NAMALWA (cell line): ENCODE data around the gene OPN1MW2.
"Not testable (repeated sequence)": the region's sequence is repeated elsewhere in the genome, so short reads cannot be mapped to it uniquely, and the experiment has no call there.

Experiments
- DNase-seq: peaks from one replicate; pipeline ENCODE4 v3.0.0-alpha.2; 2015; ENCODE audit warnings: low spot score

Gene OPN1MW2

GRCh38 chrX:154219456-154219855 is at the start of gene OPN1MW2:
Gene OPN1MW2 (plus strand): TSS chrX:154219756. CDS start chrX:154219816, 60 bp downstream.
- DNase-seq, result not testable (repeated sequence)

- DNase-seq, result not testable (repeated sequence)
Observed at GRCh38 chrX:154172535-154172943, 47.0 kb upstream of the OPN1MW2 start.

- DNase-seq, result not testable (repeated sequence)
Observed at GRCh38 chrX:154174356-154174755, 45.2 kb upstream of the OPN1MW2 start.

GRCh38 chrX:154182296-154182695 is 37.3 kb upstream of the OPN1MW2 start, which contains the start of gene OPN1MW:
Gene OPN1MW (plus strand): TSS chrX:154182596. CDS start chrX:154182678, 82 bp downstream.
- not testable (repeated sequence) for DNase-seq

- DNase-seq, result not testable (repeated sequence)
Observed at GRCh38 chrX:154183794-154184193, 35.8 kb upstream of the OPN1MW2 start.

GRCh38 chrX:154192846-154193245 is 26.7 kb upstream of the OPN1MW2 start:
- not testable (repeated sequence) for DNase-seq

- DNase-seq, result not testable (repeated sequence)
Observed at GRCh38 chrX:154194316-154194715, 25.2 kb upstream of the OPN1MW2 start.

GRCh38 chrX:154196466-154196865 is 23.1 kb upstream of the OPN1MW2 start:
- not testable (repeated sequence) for DNase-seq

GRCh38 chrX:154209670-154210418 is 9.7 kb upstream of the OPN1MW2 start:
- not testable (repeated sequence) for DNase-seq

GRCh38 chrX:154211057-154211456 is 8.5 kb upstream of the OPN1MW2 start:
- not testable (repeated sequence) for DNase-seq

GRCh38 chrX:154211499-154211898 is 8.1 kb upstream of the OPN1MW2 start:
- DNase-seq, result not testable (repeated sequence)

GRCh38 chrX:154225292-154225691 is 5.7 kb downstream of the OPN1MW2 start:
- DNase-seq, result not testable (repeated sequence)

- not testable (repeated sequence) for DNase-seq
Observed at GRCh38 chrX:154226706-154227105, 7.2 kb downstream of the OPN1MW2 start.

- DNase-seq, result not testable (repeated sequence)
Observed at GRCh38 chrX:154231443-154231842, 11.9 kb downstream of the OPN1MW2 start.

- DNase-seq, result not testable (repeated sequence)
Observed at GRCh38 chrX:154233620-154234019, 14.1 kb downstream of the OPN1MW2 start.

- not testable (repeated sequence) for DNase-seq
Observed at GRCh38 chrX:154238939-154239559, 19.5 kb downstream of the OPN1MW2 start.

GRCh38 chrX:154239982-154240503 is 20.5 kb downstream of the OPN1MW2 start:
- DNase-seq, result not testable (repeated sequence)

GRCh38 chrX:154247377-154248045 is 28.0 kb downstream of the OPN1MW2 start:
- not testable (repeated sequence) for DNase-seq

GRCh38 chrX:154248076-154248475 is 28.5 kb downstream of the OPN1MW2 start:
- DNase-seq, result not testable (repeated sequence)

- DNase-seq, result not testable (repeated sequence)
Observed at GRCh38 chrX:154257282-154257681, 37.7 kb downstream of the OPN1MW2 start, which contains the start of gene OPN1MW3. Gene OPN1MW3 (plus strand): TSS chrX:154257582. CDS start chrX:154257620, 38 bp downstream.

GRCh38 chrX:154258711-154259110 is 39.2 kb downstream of the OPN1MW2 start:
- DNase-seq, result not testable (repeated sequence)

- not testable (repeated sequence) for DNase-seq
Observed at GRCh38 chrX:154263072-154263471, 43.5 kb downstream of the OPN1MW2 start.
